Measurements from ENCODE around the gene PHKG1. TPM values are rescaled to one million over a fixed set of nuclear protein-coding genes. Genes with fewer than 3 reads are reported as not detected.
A peak's percentile ranks its signal among the peaks of the same experiment; 100 is the strongest.
"Not testable (repeated sequence)": the region's sequence is repeated elsewhere in the genome, so short reads cannot be mapped to it uniquely, and the experiment has no call there.

Gene PHKG1
- total RNA-seq, 1 donor from 2014 or later, result 3.4 TPM

DNA sequence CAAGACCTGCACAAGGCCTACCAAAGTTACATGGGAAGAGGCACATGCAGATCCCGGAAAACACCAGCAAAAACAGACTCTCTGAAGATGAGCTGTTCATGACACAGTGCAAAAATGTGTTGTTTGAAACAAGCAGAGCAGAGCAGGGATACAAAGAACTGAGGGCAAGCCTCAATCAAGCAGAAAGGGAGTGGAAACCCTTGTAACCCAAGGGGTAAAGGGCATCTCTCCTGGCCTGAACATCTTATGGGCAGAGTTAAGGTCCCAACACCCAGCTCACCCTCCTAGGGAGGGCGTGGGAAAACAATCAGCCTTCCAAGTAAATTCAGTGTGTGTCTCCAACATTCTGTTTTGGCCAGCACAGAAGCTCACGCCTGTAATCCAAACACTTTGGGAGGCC, 52.0 kb downstream of the PHKG1 start:
- DNase-seq, result no peak
- ATAC-seq (ENCODE audit: low read depth), result no peak
- Mint-ChIP-seq H3K36me3 (ENCODE audit: low read depth) (peaks cover 2% of the 10 kb centered on the region), H3K4me1 (no peaks in the 10 kb centered on the region), H3K27ac (no peak overlapping the region), H3K9me3 (no peaks in the 10 kb centered on the region), H3K4me3 (no peak overlapping the region), H3K27me3 (no peaks in the 10 kb centered on the region)
- intact Hi-C loops (cut with micrococcal nuclease), result no loop called here
- ChIA-PET CTCF (no interaction called here), POLR2A (interaction anchor here (0.6 kb wide), 1 partner anchor 1445 kb away, joined by 3 read pairs; no protein-coding TSS in a partner anchor)
- TF ChIP-seq, protein P1, sequence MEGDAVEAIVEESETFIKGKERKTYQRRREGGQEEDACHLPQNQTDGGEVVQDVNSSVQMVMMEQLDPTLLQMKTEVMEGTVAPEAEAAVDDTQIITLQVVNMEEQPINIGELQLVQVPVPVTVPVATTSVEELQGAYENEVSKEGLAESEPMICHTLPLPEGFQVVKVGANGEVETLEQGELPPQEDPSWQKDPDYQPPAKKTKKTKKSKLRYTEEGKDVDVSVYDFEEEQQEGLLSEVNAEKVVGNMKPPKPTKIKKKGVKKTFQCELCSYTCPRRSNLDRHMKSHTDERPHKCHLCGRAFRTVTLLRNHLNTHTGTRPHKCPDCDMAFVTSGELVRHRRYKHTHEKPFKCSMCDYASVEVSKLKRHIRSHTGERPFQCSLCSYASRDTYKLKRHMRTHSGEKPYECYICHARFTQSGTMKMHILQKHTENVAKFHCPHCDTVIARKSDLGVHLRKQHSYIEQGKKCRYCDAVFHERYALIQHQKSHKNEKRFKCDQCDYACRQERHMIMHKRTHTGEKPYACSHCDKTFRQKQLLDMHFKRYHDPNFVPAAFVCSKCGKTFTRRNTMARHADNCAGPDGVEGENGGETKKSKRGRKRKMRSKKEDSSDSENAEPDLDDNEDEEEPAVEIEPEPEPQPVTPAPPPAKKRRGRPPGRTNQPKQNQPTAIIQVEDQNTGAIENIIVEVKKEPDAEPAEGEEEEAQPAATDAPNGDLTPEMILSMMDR (IDR thresholded peaks at IDR 0.05), result no peak

DNA sequence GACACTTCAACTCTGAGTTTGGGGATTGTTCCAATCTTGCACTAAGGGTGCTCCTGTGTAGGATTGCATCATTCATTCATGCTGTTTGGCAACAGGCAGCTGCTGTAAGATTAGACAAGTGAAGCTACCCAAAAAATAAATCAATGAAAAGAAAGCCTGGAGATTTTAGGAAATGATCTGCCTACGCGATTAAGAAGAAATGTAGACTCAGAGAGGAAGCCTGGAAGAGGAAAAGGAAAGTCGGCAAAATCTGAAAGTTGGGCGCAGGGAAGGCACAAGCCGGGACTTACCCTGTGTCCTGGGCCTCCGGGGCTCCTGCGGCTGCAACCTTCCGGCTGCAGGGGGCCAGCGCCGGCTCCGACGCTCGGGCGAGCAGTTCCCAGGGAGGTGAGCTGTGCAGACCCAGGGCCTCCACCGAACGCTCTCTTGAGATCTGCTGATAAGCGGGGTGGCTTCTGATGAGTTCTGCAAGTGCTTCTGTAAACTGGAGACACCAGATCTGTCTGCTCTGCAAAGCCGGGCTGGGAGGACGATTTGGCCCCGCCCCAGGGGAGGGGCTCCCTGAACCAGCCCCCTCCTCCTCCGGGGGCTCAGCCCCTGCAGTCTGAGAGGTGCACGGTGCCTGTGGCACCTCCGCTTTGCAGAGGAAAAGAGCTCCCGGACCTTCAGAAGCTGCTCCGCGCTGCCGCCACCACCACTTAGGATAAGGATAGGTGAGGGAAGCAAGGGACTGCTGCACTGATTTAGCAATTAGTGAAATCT, 58.9 kb downstream of the PHKG1 start:
- Mint-ChIP-seq H3K27me3 (no peaks in the 10 kb centered on the region), H3K9me3 (no peaks in the 10 kb centered on the region), H3K27ac (peak overlapping the region; percentile 68), H3K4me3 (peak overlapping the region; percentile 84), H3K36me3 (ENCODE audit: low read depth) (peaks cover 2% of the 10 kb centered on the region), H3K4me1 (peaks cover 4% of the 10 kb centered on the region)
- ATAC-seq (ENCODE audit: low read depth) (peak; percentile 98), DNase-seq (peak; percentile 66)
- TF ChIP-seq, protein P1 (IDR thresholded peaks at IDR 0.05), result no peak
- ChIA-PET CTCF (interaction anchor here (1.2 kb wide), 1 partner anchor 18 kb away, joined by 4 read pairs; no protein-coding TSS in a partner anchor), POLR2A (interaction anchor here (1.2 to 1.8 kb wide), 2 partner anchors 17 to 72 kb away, joined by 3 to 14 read pairs; partner anchors contain the start of genes CCT6A, CHCHD2 and PSPH)
- intact Hi-C loops (cut with micrococcal nuclease), result loop anchor here (1.0 to 5.0 kb wide), 3 partner anchors 17 to 82 kb away; partner anchors contain the start of genes CCT6A, MRPS17, PSPH and SUMF2

DNA sequence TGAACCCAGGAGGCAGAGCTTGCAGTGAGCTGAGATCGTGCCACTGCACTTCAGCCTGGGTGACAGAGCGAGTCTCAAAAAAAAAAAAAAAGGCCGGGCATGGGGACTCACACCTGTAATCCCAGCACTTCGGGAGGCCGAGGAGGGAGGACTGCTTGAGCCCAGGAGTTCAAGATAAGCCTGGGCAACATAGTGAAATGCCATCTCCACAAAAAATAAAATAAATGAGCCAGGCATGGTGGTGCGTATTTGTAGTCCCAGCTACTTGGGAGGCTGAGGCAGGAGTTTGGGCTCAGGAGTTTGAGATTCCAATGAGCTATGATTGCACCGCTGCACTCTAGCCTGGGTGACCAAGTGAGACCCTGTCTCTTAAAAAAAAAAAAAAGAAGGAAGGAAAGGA, 60.2 kb downstream of the PHKG1 start:
- H3K27me3 Mint-ChIP-seq; CTCF ChIA-PET; H3K9me3 Mint-ChIP-seq; ATAC-seq (ENCODE audit: low read depth); H3K27ac Mint-ChIP-seq; DNase-seq; H3K4me1 Mint-ChIP-seq; H3K36me3 Mint-ChIP-seq (ENCODE audit: low read depth); H3K4me3 Mint-ChIP-seq: not testable (repeated sequence)
- intact Hi-C loops (cut with micrococcal nuclease), result loop anchor here (5.0 kb wide), 1 partner anchor 80 kb away; the partner anchor contains the start of gene MRPS17
- POLR2A ChIA-PET, result interaction anchor here (0.7 kb wide), 2 partner anchors 32 to 619 kb away, joined by 5 to 9 read pairs; no protein-coding TSS in a partner anchor

DNA sequence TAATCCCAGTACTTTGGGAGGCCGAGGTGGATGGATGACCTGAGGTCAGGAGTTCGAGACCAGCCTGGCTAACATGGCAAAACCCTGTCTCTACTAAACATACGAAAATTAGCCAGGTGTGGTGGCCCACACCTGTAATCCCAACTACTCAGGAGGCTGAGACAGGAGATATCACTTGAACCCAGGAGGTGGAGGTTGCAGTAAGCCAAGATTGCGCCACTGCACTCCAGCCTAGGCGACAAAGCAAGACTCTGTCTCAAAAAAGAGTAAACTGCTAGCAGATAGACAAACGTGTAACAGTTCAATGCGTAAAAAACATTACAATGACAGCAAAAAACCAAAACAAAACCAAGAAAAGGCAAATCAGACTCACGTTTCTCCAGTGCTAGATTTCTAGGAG, 61.2 kb downstream of the PHKG1 start:
- POLR2A ChIA-PET; DNase-seq; ATAC-seq (ENCODE audit: low read depth); H3K27me3 Mint-ChIP-seq; H3K4me3 Mint-ChIP-seq; CTCF ChIA-PET; H3K27ac Mint-ChIP-seq; H3K4me1 Mint-ChIP-seq; H3K9me3 Mint-ChIP-seq; H3K36me3 Mint-ChIP-seq (ENCODE audit: low read depth): not testable (repeated sequence)
- intact Hi-C loops (cut with micrococcal nuclease), result loop anchor here (5.0 kb wide), 1 partner anchor 79 kb away; the partner anchor contains the start of gene MRPS17

DNA sequence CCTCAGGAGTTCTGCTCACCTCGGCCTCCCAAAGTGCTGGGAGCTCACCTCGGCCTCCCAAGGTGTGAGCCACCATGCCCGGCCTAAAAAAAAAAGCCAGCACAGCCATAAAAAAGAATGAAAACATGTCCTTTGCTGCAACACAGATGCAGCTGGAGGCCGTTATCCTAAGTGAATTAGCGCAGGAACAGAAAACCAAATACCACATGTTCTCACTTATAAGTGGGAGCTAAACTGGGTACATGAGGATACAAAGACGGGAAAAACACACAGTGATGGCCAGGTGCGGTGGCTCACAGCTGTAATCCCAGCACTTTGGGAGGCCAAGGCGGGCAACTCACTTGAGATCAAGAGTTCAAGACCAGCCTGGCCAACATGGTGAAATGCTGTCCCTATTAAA, 62.4 kb downstream of the PHKG1 start:
- peaks cover 2% of the 10 kb centered on the region for H3K36me3 Mint-ChIP-seq (ENCODE audit: low read depth)
- H3K4me1 Mint-ChIP-seq, result peaks cover 4% of the 10 kb centered on the region
- POLR2A ChIA-PET, result no interaction called here
- CTCF ChIA-PET, result no interaction called here
- TF ChIP-seq, protein P1 (IDR thresholded peaks at IDR 0.05), result no peak
- intact Hi-C loops (cut with micrococcal nuclease), result loop anchor here (5.0 kb wide), 1 partner anchor 78 kb away; the partner anchor contains the start of gene MRPS17
- no peaks in the 10 kb centered on the region for H3K9me3 Mint-ChIP-seq
- no peak for DNase-seq
- H3K27ac Mint-ChIP-seq, result no peak overlapping the region
- H3K4me3 Mint-ChIP-seq, result no peak overlapping the region
- no peaks in the 10 kb centered on the region for H3K27me3 Mint-ChIP-seq
- ATAC-seq (ENCODE audit: low read depth), result no peak

Other genes with a start within 250 kb of the PHKG1 start
- not detected in 2 replicates for gene SEPTIN14, start 230.2 kb downstream of the PHKG1 start, total RNA-seq
- 1.5 and 4.3 TPM in 2 replicates for gene ZNF713, start 205.5 kb downstream of the PHKG1 start, total RNA-seq
- 16.9 and 20.6 TPM in 2 replicates for gene MRPS17, start 141.1 kb downstream of the PHKG1 start, total RNA-seq
- 33.7 and 43.8 TPM in 2 replicates for gene NIPSNAP2, start 128.4 kb downstream of the PHKG1 start, total RNA-seq
- 7.9 and 9.0 TPM in 2 replicates for gene PSPH, start 41.5 kb downstream of the PHKG1 start, total RNA-seq
- 149 and 158 TPM in 2 replicates for gene CCT6A, start 41.2 kb downstream of the PHKG1 start, total RNA-seq
- gene SUMF2, start 28.7 kb downstream of the PHKG1 start, total RNA-seq, result 91.1 and 103 TPM in 2 replicates
- gene CHCHD2, start 13.5 kb upstream of the PHKG1 start, total RNA-seq, result 309 and 350 TPM in 2 replicates
- not detected in 2 replicates for gene NUPR2, start 23.5 kb upstream of the PHKG1 start, total RNA-seq